ENCODE data around the gene NBEA. TPM values are rescaled to one million over a fixed set of nuclear protein-coding genes. Genes with fewer than 3 reads are reported as not detected.

Gene NBEA
- total and polyA plus RNA-seq, 2 experiments from 2014 or later: 9.1 to 29.1 TPM

- ATAC-seq (no peak), DNase-seq (ENCODE audit: low spot score) (no peak)
- TF ChIP-seq POLR2AphosphoS5 (IDR thresholded peaks at IDR 0.05; ENCODE audit: low read depth): no peak
- no peak for TF ChIP-seq ZNF331 (CRISPR knock-in tag; IDR thresholded peaks at IDR 0.05; ENCODE audit: low read depth)
- TF ChIP-seq JUNB (IDR thresholded peaks at IDR 0.05; ENCODE audit: unreplicated experiment): no peak
- no peak for TF ChIP-seq ETS1 (IDR thresholded peaks at IDR 0.05)
- no peak for TF ChIP-seq NANOG (IDR thresholded peaks at IDR 0.05; ENCODE audit: borderline replicate concordance)
- no peak for TF ChIP-seq EZH2 (IDR thresholded peaks at IDR 0.05; ENCODE audit: low read depth, unreplicated experiment)
- no peak for TF ChIP-seq REST (IDR thresholded peaks at IDR 0.05; ENCODE audit: unreplicated experiment)
- no peak for TF ChIP-seq CREB1 (CRISPR knock-in tag; IDR thresholded peaks at IDR 0.05; ENCODE audit: low read depth)
- TF ChIP-seq STAT1 (IDR thresholded peaks at IDR 0.05; ENCODE audit: unreplicated experiment): no peak
- TF ChIP-seq CTCF (conservative IDR thresholded peaks at IDR 0.05; ENCODE audit: low read depth in 2 of 2): no peak
- TF ChIP-seq EZH2phosphoT487 (IDR thresholded peaks at IDR 0.05; ENCODE audit: unreplicated experiment): no peak
- no peak for TF ChIP-seq ZNF114 (CRISPR knock-in tag; IDR thresholded peaks at IDR 0.05)
- no peak for TF ChIP-seq ZNF462 (CRISPR knock-in tag; IDR thresholded peaks at IDR 0.05)
- no peaks in the 10 kb centered on the region for H3K36me3 Mint-ChIP-seq (ENCODE audit: low read depth)
- H3K4me1 Mint-ChIP-seq: peaks cover 9% of the 10 kb centered on the region; the same call in 2 of the 3 replicates
- peaks cover 6% of the 10 kb centered on the region for H3K27me3 Mint-ChIP-seq (ENCODE audit: insufficient read depth, low read depth, poor library complexity)
- H3K9me2 ChIP-seq (ENCODE audit: insufficient read depth): no peaks in the 10 kb centered on the region
- no peaks in the 10 kb centered on the region for H3K9me3 Mint-ChIP-seq
- peaks cover 19% of the 10 kb centered on the region for H3K27me3 ChIP-seq (ENCODE audit: insufficient read depth)
- H3K27ac ChIP-seq (ENCODE audit: low read depth): no peak overlapping the region
- no peak overlapping the region for H3K27ac Mint-ChIP-seq
- no peaks in the 10 kb centered on the region for H4K20me1 ChIP-seq (replicated peaks; ENCODE audit: insufficient read depth)
- no peak overlapping the region for H2AFZ ChIP-seq
- H3K4me3 ChIP-seq: no peak overlapping the region
- H3K4me2 ChIP-seq: no peak overlapping the region
- no peaks in the 10 kb centered on the region for H3F3A ChIP-seq (replicated peaks; ENCODE audit: low read depth)
- no peaks in the 10 kb centered on the region for H3K79me2 ChIP-seq (replicated peaks; ENCODE audit: insufficient read depth)
- H3K36me3 ChIP-seq (ENCODE audit: insufficient read depth): no peaks in the 10 kb centered on the region
- peaks cover 17% of the 10 kb centered on the region for H3K4me1 ChIP-seq (ENCODE audit: insufficient read depth)
- H3K4me3 Mint-ChIP-seq: no peak overlapping the region
Measured at GRCh38 chr13:35483761-35484160, 541.7 kb downstream of the NBEA start.

All from GM23338 (cell line).